Left lobe of liver (tissue), 2 donors: ENCODE measurements around the gene AMFR. TPM values are rescaled to one million over a fixed set of nuclear protein-coding genes. Genes with fewer than 3 reads are reported as not detected.

Experiments
- ATAC-seq: fragments of 200-7000 bp; cut with Tn5 transposase; one replicate; pipeline ENCODE4 v1.9.1; 2020; ENCODE audit warnings: mild to moderate bottlenecking, moderate library complexity
- DNase-seq: peaks from one replicate; pipeline ENCODE4 v3.0.0-alpha.2; 2020; ENCODE audit warnings: low spot score
- total RNA-seq: library from RNA; stranded (reverse); gene quantifications from one replicate; pipeline ENCODE4 v1.2.1, GENCODE V29; 2021
- donor health status: DM: no; HTN: no; CAD: no; lungs with moderate emphysema.
- donor health status: DM: no; HTN: yes; CAD: no.

The AMFR gene
- total RNA-seq, 1 donor from 2014 or later, result 159 TPM

DNA sequence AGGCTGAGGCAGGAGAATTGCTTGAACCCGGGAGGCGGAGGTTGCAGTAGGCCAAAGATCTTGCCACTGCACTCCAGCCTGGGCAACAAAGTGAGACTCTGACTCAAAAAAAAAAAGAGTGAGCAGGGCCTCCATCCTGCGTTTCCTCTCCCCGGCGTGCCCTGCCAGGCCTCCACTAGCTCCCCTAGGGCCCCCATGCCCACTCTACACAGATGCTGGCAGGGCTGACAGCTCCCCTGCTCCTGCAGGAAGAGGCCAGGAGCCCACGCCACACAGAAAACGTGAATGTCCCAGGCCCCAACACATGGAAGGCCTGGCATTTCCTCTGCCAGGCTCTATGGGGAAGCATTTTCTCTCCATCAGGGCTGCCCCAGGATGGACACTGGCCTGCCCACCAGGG, 109.4 kb downstream of the AMFR start:
- no peak for DNase-seq
- no peak for ATAC-seq

- ATAC-seq (no peak), DNase-seq (no peak)
These were observed 111.0 kb downstream of the AMFR start for GRCh38 chr16:56314244-56314850.

DNA sequence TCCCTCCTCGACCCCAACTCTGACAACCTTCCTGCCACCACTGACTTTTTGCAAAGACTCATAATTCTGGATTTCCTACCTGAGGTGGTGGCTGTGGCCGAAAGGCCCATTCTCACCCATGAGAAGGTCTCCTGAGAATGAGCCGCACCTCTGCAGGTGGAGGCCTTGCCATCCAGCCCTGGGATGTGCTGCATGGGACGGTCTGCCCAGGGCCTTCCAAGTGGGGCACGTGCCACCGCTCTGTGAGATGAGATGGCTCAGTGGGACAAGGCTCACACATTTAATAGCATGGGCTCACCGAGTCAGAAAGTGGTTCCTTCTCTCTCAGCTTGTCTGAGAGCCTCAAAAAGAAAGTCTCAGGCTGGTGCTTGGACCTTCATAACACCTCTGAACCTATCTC, 112.8 kb downstream of the AMFR start:
- ATAC-seq, result no peak
- DNase-seq, result no peak

- DNase-seq, result no peak
- ATAC-seq, result no peak
These were observed 113.4 kb downstream of the AMFR start for GRCh38 chr16:56312028-56312300.

Other genes with a start within 250 kb of the AMFR start
- gene GNAO1, start 234.1 kb downstream of the AMFR start, total RNA-seq, result 24.4 TPM
- 31.7 TPM for gene NUDT21, start 25.8 kb upstream of the AMFR start, total RNA-seq
- gene OGFOD1, start 26.0 kb upstream of the AMFR start, total RNA-seq, result 12.1 TPM
- 11.7 TPM for gene BBS2, start 94.5 kb upstream of the AMFR start, total RNA-seq
- not detected for gene MT4, start 139.5 kb upstream of the AMFR start, total RNA-seq
- gene MT3, start 164.0 kb upstream of the AMFR start, total RNA-seq, result not detected
- 3,908 TPM for gene MT2A, start 183.0 kb upstream of the AMFR start, total RNA-seq
- gene MT1E, start 200.2 kb upstream of the AMFR start, total RNA-seq, result 1,576 TPM
- gene MT1M, start 207.1 kb upstream of the AMFR start, total RNA-seq, result 546 TPM
- gene MT1A, start 213.1 kb upstream of the AMFR start, total RNA-seq, result 141 TPM
- gene MT1B, start 226.3 kb upstream of the AMFR start, total RNA-seq, result 2.7 TPM
- gene MT1F, start 232.4 kb upstream of the AMFR start, total RNA-seq, result 763 TPM
- 5,960 TPM for gene MT1G, start 242.5 kb upstream of the AMFR start, total RNA-seq
- 949 TPM for gene MT1H, start 244.3 kb upstream of the AMFR start, total RNA-seq